A549 (cell line): Measurements from ENCODE around the gene ZNF774. TPM values are rescaled to one million over a fixed set of nuclear protein-coding genes. Genes with fewer than 3 reads are reported as not detected.
"Not testable (repeated sequence)": the region's sequence is repeated elsewhere in the genome, so short reads cannot be mapped to it uniquely, and the experiment has no call there.

ENCODE experiments used
- ATAC-seq, 2 experiments: fragments of 200-7000 bp in 1 of 2; fragments of >200 bp in 1 of 2; cut with Nextera tagmentation in 1 of 2; cut with Tn5 transposase in 1 of 2; 3 replicates each; pipeline versions ENCODE4 v1.8.0 to v1.9.1; 2018 to 2020; ENCODE audit warnings: mild to moderate bottlenecking in 1 of 2, moderate library complexity in 1 of 2
- CTCF ChIA-PET: fragments of 300-600 bp; sonication (Branson Sonifier 250); formaldehyde crosslinking; extraction: SDS; loops from one replicate; lab custom pipeline; 2021; ENCODE audit warnings: antibody characterized with exemption, inconsistent platforms; lab: Yijun Ruan, JAX
- POLR2A ChIA-PET: fragments of 350-600 bp; formaldehyde crosslinking; extraction: SDS; loops from one replicate; lab custom pipeline; 2021; ENCODE audit warnings: antibody characterized with exemption, inconsistent platforms; lab: Yijun Ruan, JAX
- DNase-seq, 2 experiments: peaks; one replicate each; pipeline versions ENCODE4 v3.0.0 to v3.0.0-alpha.2; 2011 to 2016; ENCODE audit warnings: low read depth in 1 of 2, low spot score in 1 of 2
- FAIRE-seq: peaks from 2 replicates; lab custom pipeline; 2011; peaks lifted over from hg19 to GRCh38; lab: Jason Lieb, UNC
- H3K27ac ChIP-seq, 2 experiments: fragments of >200 bp; sonication (Bioruptor Twin); formaldehyde crosslinking; 3 replicates each; pipeline ENCODE4 v1.5.1; 2016 to 2017
- H3K4me1 ChIP-seq: fragments of >200 bp; sonication (Bioruptor Twin); formaldehyde crosslinking; 3 replicates; pipeline ENCODE4 v1.6.1; 2016
- H3K4me2 ChIP-seq: fragments of >200 bp; sonication (Bioruptor Twin); formaldehyde crosslinking; 3 replicates; pipeline ENCODE4 v1.6.1; 2016
- H3K4me3 ChIP-seq: fragments of >200 bp; sonication (Bioruptor Twin); formaldehyde crosslinking; 3 replicates; pipeline ENCODE4 v1.5.1; 2016
- H3K9me3 ChIP-seq: fragments of >200 bp; sonication (Bioruptor Twin); formaldehyde crosslinking; 3 replicates; pipeline ENCODE4 v1.6.1; 2016
- BHLHE40 ChIP-seq: IDR thresholded peaks from 2 replicates; pipeline ENCODE4 v1.6.1; 2012; ENCODE audit warnings: low read depth, low read length, inconsistent platforms
- CBX8 ChIP-seq: fragments of 200-600 bp; sonication (generic); IDR thresholded peaks from 2 replicates; pipeline ENCODE4 v1.6.1; 2016
- CEBPB ChIP-seq, 2 experiments: fragments of >200 bp in 1 of 2; sonication (Bioruptor Twin) in 1 of 2; formaldehyde crosslinking in 1 of 2; IDR thresholded peaks; 2 replicates each; pipeline ENCODE4 v1.6.1; 2012 to 2016
- EHF ChIP-seq: fragments of 250-450 bp; sonication (Bioruptor Pico); IDR thresholded peaks from 2 replicates; pipeline ENCODE4 v1.5.0; 2020; ENCODE audit warnings: mild to moderate bottlenecking
- EHMT2 ChIP-seq: fragments of 200-600 bp; sonication (generic); IDR thresholded peaks from 2 replicates; pipeline ENCODE4 v1.6.1; 2016; ENCODE audit warnings: antibody characterized with exemption, low read depth, mild to moderate bottlenecking, moderate library complexity
- FOSB ChIP-seq: fragments of 250-450 bp; sonication (Bioruptor Pico); IDR thresholded peaks from 2 replicates; pipeline ENCODE4 v1.5.0; 2020; ENCODE audit warnings: mild to moderate bottlenecking, moderate library complexity
- FOSL2 ChIP-seq, 2 experiments: fragments of 450-650 bp in 1 of 2; fragments of >200 bp in 1 of 2; sonication (Bioruptor Twin) in 1 of 2; formaldehyde crosslinking; IDR thresholded peaks; 2 replicates each; pipeline versions ENCODE4 v1.5.0 to v1.6.1; 2016 to 2020; ENCODE audit warnings: mild to moderate bottlenecking in 1 of 2, moderate library complexity in 1 of 2
- HOXB13 ChIP-seq: fragments of 250-450 bp; sonication (Bioruptor Pico); IDR thresholded peaks from 2 replicates; pipeline ENCODE4 v1.5.0; 2020; ENCODE audit warnings: low read depth, mild to moderate bottlenecking, moderate library complexity
- HOXB5 ChIP-seq: fragments of 250-450 bp; sonication (Bioruptor Pico); IDR thresholded peaks from 2 replicates; pipeline ENCODE4 v1.5.0; 2020; ENCODE audit warnings: mild to moderate bottlenecking, moderate library complexity
- JUNB ChIP-seq: fragments of >200 bp; sonication (Bioruptor Twin); formaldehyde crosslinking; IDR thresholded peaks from 2 replicates; pipeline ENCODE4 v1.6.1; 2016
- KDM1A ChIP-seq: fragments of 200-600 bp; sonication (generic); IDR thresholded peaks from 2 replicates; pipeline ENCODE4 v1.6.1; 2016; ENCODE audit warnings: low read depth, mild to moderate bottlenecking
- KDM5A ChIP-seq: fragments of 200-600 bp; sonication (generic); IDR thresholded peaks from 2 replicates; pipeline ENCODE4 v1.6.1; 2016; ENCODE audit warnings: antibody characterized with exemption, mild to moderate bottlenecking
- MAFK ChIP-seq: fragments of 450-650 bp; IDR thresholded peaks from 2 replicates; pipeline ENCODE4 v1.6.1; 2014; ENCODE audit not compliant: partially characterized antibody
- MAZ ChIP-seq: fragments of 150-350 bp; IDR thresholded peaks from 2 replicates; pipeline ENCODE4 v1.6.1; 2014; ENCODE audit warnings: antibody characterized with exemption, low read depth, low read length, borderline replicate concordance
- MYC ChIP-seq: IDR thresholded peaks from 2 replicates; pipeline ENCODE4 v1.6.1; 2012; ENCODE audit warnings: mild to moderate bottlenecking, inconsistent platforms, low read length, improper control_type of control experiment, borderline replicate concordance
- NFE2L2 ChIP-seq: fragments of 150-350 bp; conservative IDR thresholded peaks from 2 replicates; pipeline ENCODE4 v1.6.1; 2014; ENCODE audit warnings: low read length
- NR3C1 ChIP-seq: fragments of >200 bp; sonication (Bioruptor Twin); formaldehyde crosslinking; IDR thresholded peaks from 3 replicates; pipeline ENCODE4 v1.6.1; 2017
- POLR2A ChIP-seq: IDR thresholded peaks from 2 replicates; pipeline ENCODE4 v1.6.1; 2012; ENCODE audit warnings: mild to moderate bottlenecking, low read length
- RAD21 ChIP-seq, 2 experiments: fragments of >200 bp in 1 of 2; sonication (Bioruptor Twin) in 1 of 2; formaldehyde crosslinking in 1 of 2; IDR thresholded peaks in 1 of 2; conservative IDR thresholded peaks in 1 of 2; 2 replicates in 1 of 2; 3 replicates in 1 of 2; pipeline ENCODE4 v1.6.1; 2012 to 2018; ENCODE audit warnings: inconsistent platforms in 1 of 2
- SREBF2 ChIP-seq: fragments of 450-650 bp; IDR thresholded peaks from 2 replicates; pipeline ENCODE4 v1.6.1; 2014; ENCODE audit warnings: mild to moderate bottlenecking, moderate library complexity
- ZC3H11A ChIP-seq: fragments of 450-650 bp; IDR thresholded peaks from 2 replicates; pipeline ENCODE4 v1.6.1; 2014; ENCODE audit warnings: antibody characterized with exemption, mild to moderate bottlenecking
- ZNF302 ChIP-seq: fragments of 250-450 bp; sonication (Bioruptor Pico); IDR thresholded peaks from 2 replicates; pipeline ENCODE4 v1.9.0; 2021; ENCODE audit warnings: inconsistent platforms, mild to moderate bottlenecking, moderate library complexity
- ZSCAN20 ChIP-seq: fragments of 250-450 bp; sonication (Bioruptor Pico); IDR thresholded peaks from 2 replicates; pipeline ENCODE4 v1.8.0; 2022; ENCODE audit warnings: mild to moderate bottlenecking, moderate library complexity
- WGBS: methylation state at CpG from one replicate; pipeline ENCODE4 v1.1.6; 2017; ENCODE audit errors: missing lambda C conversion rate; 5-methylcytosine and 5-hydroxymethylcytosine counted together
- polyA plus RNA-seq, 4 experiments: library from polyadenylated mRNA; depleted of rRNA in 3 of 4; stranded (reverse); fragments of >200 nt; fragmentation: RNase III in 1 of 4; extraction: RNeasy Plus Mini Kit Qiagen cat#74134 plus additional on column Dnase treatment in 1 of 4; gene quantifications; 2 replicates in 3 of 4; 3 replicates in 1 of 4; pipeline ENCODE4 v1.2.3, GENCODE V29; 2011 to 2017
- TF ChIP-seq, protein P1 (sequence below): fragments of 250-450 bp; sonication (Bioruptor Pico); IDR thresholded peaks from 2 replicates; pipeline ENCODE4 v1.5.0; 2021; ENCODE audit warnings: mild to moderate bottlenecking, moderate library complexity, borderline replicate concordance
- TF ChIP-seq, protein P2 (sequence below): fragments of 200-600 bp; sonication (generic); IDR thresholded peaks from 2 replicates; pipeline ENCODE4 v1.6.1; 2016; ENCODE audit warnings: antibody characterized with exemption, mild to moderate bottlenecking, moderate library complexity
- TF ChIP-seq, protein P3 (sequence below): IDR thresholded peaks from 2 replicates; pipeline ENCODE4 v1.6.1; 2012

ZNF774 gene
- polyA plus RNA-seq, 2 of the 4 experiments (the other 2 are of a cell fraction) = 1.2 to 1.3 TPM

DNA sequence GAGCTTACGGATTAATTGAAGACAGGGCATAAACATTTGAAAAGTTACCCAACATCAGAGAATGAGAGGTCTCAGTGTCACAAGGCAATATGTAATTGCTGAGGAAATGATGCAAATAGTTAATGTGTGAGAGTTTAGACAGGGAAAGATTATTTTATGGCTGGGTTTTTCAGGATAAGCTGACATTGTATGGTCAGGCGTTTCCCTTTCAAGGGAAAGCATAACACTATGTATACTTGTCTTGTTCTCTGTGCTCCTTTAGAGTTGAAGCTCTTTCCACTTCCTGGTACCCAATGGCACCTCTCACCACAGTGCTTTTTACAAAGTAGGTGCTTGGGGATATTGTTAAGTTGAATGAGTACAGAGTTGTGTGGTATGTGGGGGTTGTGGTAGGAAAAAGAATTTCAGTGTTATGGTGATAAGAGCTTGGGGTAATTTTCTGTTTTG is 55.8 kb downstream of the ZNF774 start:
- ATAC-seq (no peak), FAIRE-seq (peak; percentile 61), DNase-seq (no peak)
- 84% methylated on average over 2 of the region's 2 CpGs for WGBS
- Histone ChIP-seq H3K4me2 (0 out of 3 replicates have a peak overlapping the region, but pooled peaks have one; percentile 1), H3K27ac (0 out of 6 replicates have a peak overlapping the region, but pooled peaks of 1 of the 2 experiments have one; percentile 3), H3K4me1 (peaks cover 63% of the 10 kb centered on the region), H3K9me3 (no peaks in the 10 kb centered on the region), H3K4me3 (no peak overlapping the region)
- no peak for TF ChIP-seq EHMT2
- no peak for TF ChIP-seq KDM1A
- TF ChIP-seq MAZ = no peak
- no peak for TF ChIP-seq RAD21 (conservative IDR thresholded peaks at IDR 0.05 in 1 of 2, IDR thresholded peaks at IDR 0.05 in 1 of 2)
- no peak for TF ChIP-seq MYC
- TF ChIP-seq, protein P1, sequence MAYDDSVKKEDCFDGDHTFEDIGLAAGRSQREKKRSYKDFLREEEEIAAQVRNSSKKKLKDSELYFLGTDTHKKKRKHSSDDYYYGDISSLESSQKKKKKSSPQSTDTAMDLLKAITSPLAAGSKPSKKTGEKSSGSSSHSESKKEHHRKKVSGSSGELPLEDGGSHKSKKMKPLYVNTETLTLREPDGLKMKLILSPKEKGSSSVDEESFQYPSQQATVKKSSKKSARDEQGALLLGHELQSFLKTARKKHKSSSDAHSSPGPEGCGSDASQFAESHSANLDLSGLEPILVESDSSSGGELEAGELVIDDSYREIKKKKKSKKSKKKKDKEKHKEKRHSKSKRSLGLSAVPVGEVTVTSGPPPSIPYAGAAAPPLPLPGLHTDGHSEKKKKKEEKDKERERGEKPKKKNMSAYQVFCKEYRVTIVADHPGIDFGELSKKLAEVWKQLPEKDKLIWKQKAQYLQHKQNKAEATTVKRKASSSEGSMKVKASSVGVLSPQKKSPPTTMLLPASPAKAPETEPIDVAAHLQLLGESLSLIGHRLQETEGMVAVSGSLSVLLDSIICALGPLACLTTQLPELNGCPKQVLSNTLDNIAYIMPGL (CRISPR knock-in tag) = no peak
- TF ChIP-seq FOSL2 (IDR thresholded peaks at IDR 0.05) = no peak
- TF ChIP-seq FOSL2 (CRISPR knock-in tag; IDR thresholded peaks at IDR 0.05) = no peak
- TF ChIP-seq CEBPB (IDR thresholded peaks at IDR 0.05) = no peak
- TF ChIP-seq, protein P2, sequence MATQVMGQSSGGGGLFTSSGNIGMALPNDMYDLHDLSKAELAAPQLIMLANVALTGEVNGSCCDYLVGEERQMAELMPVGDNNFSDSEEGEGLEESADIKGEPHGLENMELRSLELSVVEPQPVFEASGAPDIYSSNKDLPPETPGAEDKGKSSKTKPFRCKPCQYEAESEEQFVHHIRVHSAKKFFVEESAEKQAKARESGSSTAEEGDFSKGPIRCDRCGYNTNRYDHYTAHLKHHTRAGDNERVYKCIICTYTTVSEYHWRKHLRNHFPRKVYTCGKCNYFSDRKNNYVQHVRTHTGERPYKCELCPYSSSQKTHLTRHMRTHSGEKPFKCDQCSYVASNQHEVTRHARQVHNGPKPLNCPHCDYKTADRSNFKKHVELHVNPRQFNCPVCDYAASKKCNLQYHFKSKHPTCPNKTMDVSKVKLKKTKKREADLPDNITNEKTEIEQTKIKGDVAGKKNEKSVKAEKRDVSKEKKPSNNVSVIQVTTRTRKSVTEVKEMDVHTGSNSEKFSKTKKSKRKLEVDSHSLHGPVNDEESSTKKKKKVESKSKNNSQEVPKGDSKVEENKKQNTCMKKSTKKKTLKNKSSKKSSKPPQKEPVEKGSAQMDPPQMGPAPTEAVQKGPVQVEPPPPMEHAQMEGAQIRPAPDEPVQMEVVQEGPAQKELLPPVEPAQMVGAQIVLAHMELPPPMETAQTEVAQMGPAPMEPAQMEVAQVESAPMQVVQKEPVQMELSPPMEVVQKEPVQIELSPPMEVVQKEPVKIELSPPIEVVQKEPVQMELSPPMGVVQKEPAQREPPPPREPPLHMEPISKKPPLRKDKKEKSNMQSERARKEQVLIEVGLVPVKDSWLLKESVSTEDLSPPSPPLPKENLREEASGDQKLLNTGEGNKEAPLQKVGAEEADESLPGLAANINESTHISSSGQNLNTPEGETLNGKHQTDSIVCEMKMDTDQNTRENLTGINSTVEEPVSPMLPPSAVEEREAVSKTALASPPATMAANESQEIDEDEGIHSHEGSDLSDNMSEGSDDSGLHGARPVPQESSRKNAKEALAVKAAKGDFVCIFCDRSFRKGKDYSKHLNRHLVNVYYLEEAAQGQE = no peak
- TF ChIP-seq HOXB5 (CRISPR knock-in tag) = no peak
- no peak for TF ChIP-seq HOXB13 (CRISPR knock-in tag)
- TF ChIP-seq, protein P3, sequence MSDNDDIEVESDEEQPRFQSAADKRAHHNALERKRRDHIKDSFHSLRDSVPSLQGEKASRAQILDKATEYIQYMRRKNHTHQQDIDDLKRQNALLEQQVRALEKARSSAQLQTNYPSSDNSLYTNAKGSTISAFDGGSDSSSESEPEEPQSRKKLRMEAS = no peak
- TF ChIP-seq MAFK = no peak
- TF ChIP-seq ZSCAN20 (CRISPR knock-in tag) = no peak
- TF ChIP-seq POLR2A = no peak
- ChIA-PET POLR2A (interaction anchor here (2.0 kb wide), 1 partner anchor 20 kb away, joined by 6 read pairs; the partner anchor contains the start of gene IQGAP1), CTCF (interaction anchor here (0.8 to 2.0 kb wide), 8 partner anchors 10 to 115 kb away, joined by 3 to 8 read pairs (median 4); no protein-coding TSS in a partner anchor)

DNA sequence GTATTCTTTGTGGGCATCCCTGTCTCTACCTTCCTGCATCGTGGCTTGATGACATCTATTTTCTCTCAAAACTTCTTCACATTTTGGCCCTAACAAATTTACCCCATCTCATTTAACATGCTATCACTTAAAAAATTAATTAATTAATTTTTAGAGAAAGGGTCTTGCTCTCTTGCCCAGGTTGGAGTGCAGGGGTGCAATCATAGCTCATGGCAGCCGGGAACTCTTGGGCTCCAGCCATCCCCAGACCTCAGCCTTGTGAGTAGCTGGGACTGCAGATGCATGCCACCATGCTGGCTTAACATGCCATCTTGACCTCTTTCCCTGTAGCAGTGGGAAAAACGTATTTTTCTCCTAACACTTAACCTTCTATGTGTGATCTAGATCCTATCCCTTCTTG is 56.6 kb downstream of the ZNF774 start:
- POLR2A ChIA-PET = no interaction called here

DNA sequence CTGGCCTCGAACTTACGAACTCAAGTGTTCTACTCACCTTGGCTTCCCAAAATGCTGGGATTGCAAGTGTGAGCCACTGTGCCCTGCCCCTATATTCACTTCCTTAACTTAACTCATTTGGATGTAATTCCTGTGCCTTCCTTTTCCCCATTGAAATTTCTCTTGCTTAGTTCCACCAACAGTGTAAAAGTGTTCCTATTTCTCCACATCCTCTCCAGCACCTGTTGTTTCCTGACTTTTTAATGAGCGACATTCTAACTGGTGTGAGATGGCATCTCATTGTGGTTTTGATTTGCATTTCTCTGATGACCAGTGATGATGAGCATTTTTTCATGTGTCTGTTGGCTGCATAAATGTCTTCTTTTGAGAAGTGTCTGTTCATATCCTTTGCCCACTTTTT is 57.5 kb downstream of the ZNF774 start:
- DNase-seq, H3K4me2 ChIP-seq, H3K9me3 ChIP-seq, H3K4me3 ChIP-seq, ATAC-seq, FAIRE-seq, H3K27ac ChIP-seq, POLR2A ChIA-PET: not testable (repeated sequence)
- peaks cover 68% of the 10 kb centered on the region for H3K4me1 ChIP-seq
- WGBS = 97% methylated on average over 3 of the region's 3 CpGs
- CTCF ChIA-PET = interaction anchor here (0.7 to 1.2 kb wide), 2 partner anchors 23 to 649 kb away, joined by 3 to 4 read pairs; no protein-coding TSS in a partner anchor

More for the DNA sequence above, 56.6 kb downstream of the ZNF774 start:
- Histone ChIP-seq H3K4me1 (peaks cover 63% of the 10 kb centered on the region), H3K27ac (no peak overlapping the region), H3K4me2 (no peak overlapping the region), H3K4me3 (no peak overlapping the region), H3K9me3 (no peaks in the 10 kb centered on the region)
- TF ChIP-seq, protein P3 = no peak
- TF ChIP-seq NFE2L2 = no peak
- no peak for TF ChIP-seq EHF (CRISPR knock-in tag)
- TF ChIP-seq KDM5A = no peak
- no peak for TF ChIP-seq FOSB (CRISPR knock-in tag)
- TF ChIP-seq ZNF302 (CRISPR knock-in tag) = no peak
- TF ChIP-seq BHLHE40 = no peak
- TF ChIP-seq CBX8 = no peak
- no peak for TF ChIP-seq SREBF2
- TF ChIP-seq NR3C1 = no peak
- TF ChIP-seq ZC3H11A = no peak
- TF ChIP-seq RAD21 (conservative IDR thresholded peaks at IDR 0.05 in 1 of 2, IDR thresholded peaks at IDR 0.05 in 1 of 2) = no peak
- no peak for TF ChIP-seq JUNB
- no peak for DNase-seq
- no peak for ATAC-seq
- 89% methylated on average over 3 of the region's 3 CpGs for WGBS
- FAIRE-seq = no peak
- CTCF ChIA-PET = interaction anchor here (1.0 to 1.2 kb wide), 2 partner anchors 14 to 24 kb away, joined by 3 to 4 read pairs; no protein-coding TSS in a partner anchor

DNA sequence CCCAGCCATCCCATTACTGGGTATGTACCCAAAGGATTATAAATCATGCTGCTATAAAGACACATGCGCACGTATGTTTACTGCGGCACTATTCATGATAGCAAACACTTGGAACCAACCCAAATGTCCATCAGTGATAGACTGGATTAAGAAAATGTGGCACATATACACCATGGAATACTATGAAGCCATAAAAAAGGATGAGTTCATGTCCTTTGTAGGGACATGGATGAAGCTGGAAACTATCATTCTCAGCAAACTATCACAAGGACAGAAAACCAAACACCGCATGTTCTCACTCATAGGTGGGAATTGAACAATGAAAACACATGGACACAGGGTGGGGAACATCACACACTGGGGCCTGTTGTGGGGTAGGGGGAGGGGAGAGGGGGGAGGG is 58.2 kb downstream of the ZNF774 start:
- peaks cover 70% of the 10 kb centered on the region for H3K4me1 ChIP-seq
- H3K9me3 ChIP-seq, H3K4me2 ChIP-seq, H3K27ac ChIP-seq, CTCF ChIA-PET, POLR2A ChIA-PET, H3K4me3 ChIP-seq, ATAC-seq, DNase-seq, FAIRE-seq: not testable (repeated sequence)
- 94% methylated on average over 4 of the region's 4 CpGs for WGBS
